ENCODE results near the gene ESYT2.

The ESYT2 gene

GRCh38 chr7:158860394-158860793 is 31.1 kb upstream of the ESYT2 start:
- no peak overlapping the region for H3K27ac ChIP-seq

GRCh38 chr7:158858592-158859503 is 29.5 kb upstream of the ESYT2 start:
- no peak for TF ChIP-seq CTCF (conservative IDR thresholded peaks at IDR 0.05)
- no peak overlapping the region for H3K27ac ChIP-seq

More at GRCh38 chr7:158860394-158860793, 31.1 kb upstream of the ESYT2 start:
- TF ChIP-seq CTCF (conservative IDR thresholded peaks at IDR 0.05) = no peak

- H3K27ac ChIP-seq = peak overlapping the region; percentile 78
- no peak for TF ChIP-seq CTCF (conservative IDR thresholded peaks at IDR 0.05)
These were observed 27.8 kb upstream of the ESYT2 start for GRCh38 chr7:158856883-158857668.

GRCh38 chr7:158854681-158855081 is 25.4 kb upstream of the ESYT2 start:
- H3K27ac ChIP-seq = no peak overlapping the region
- no peak for TF ChIP-seq CTCF (conservative IDR thresholded peaks at IDR 0.05)

GRCh38 chr7:158850545-158851102 is 21.3 kb upstream of the ESYT2 start:
- H3K27ac ChIP-seq = no peak overlapping the region
- TF ChIP-seq CTCF (conservative IDR thresholded peaks at IDR 0.05) = no peak

GRCh38 chr7:158849768-158850544 is 20.6 kb upstream of the ESYT2 start:
- no peak for TF ChIP-seq CTCF (conservative IDR thresholded peaks at IDR 0.05)
- no peak overlapping the region for H3K27ac ChIP-seq

Measured in VCaP (cell line).